Body of pancreas (tissue), 4 donors: Measurements from ENCODE around the gene VOPP1.

Experiments used
- CTCF ChIP-seq, 7 experiments: fragments of 450-650 bp in 4 of 7; fragments of 200-600 bp in 3 of 7; sonication (generic) in 3 of 7; IDR thresholded peaks; one replicate each; pipeline ENCODE4 v1.5.1; 2016 to 2019; ENCODE audit warnings: antibody characterized with exemption in 7 of 7
- POLR2A ChIP-seq, 3 donors: fragments of 450-650 bp; IDR thresholded peaks; one replicate each; pipeline ENCODE4 v1.6.1; 2016; ENCODE audit warnings: antibody characterized with exemption in 3 of 3, mild to moderate bottlenecking in 2 of 3

GRCh38 chr7:55507743-55508142 is 64.6 kb downstream of the VOPP1 start:
- no peak for TF ChIP-seq CTCF (IDR thresholded peaks at IDR 0.05)
- no peak for TF ChIP-seq POLR2A (IDR thresholded peaks at IDR 0.05)
